SK-N-SH (cell line): Measurements from ENCODE around the gene CTTN. TPM values are rescaled to one million over a fixed set of nuclear protein-coding genes. Genes with fewer than 3 reads are reported as not detected.

Experiments
- CTCF ChIA-PET: fragments of 300-600, 350-600 bp; formaldehyde crosslinking; extraction: SDS; loops from one replicate; lab custom pipeline; 2021; lab: Yijun Ruan, JAX
- POLR2A ChIA-PET: fragments of 350-600 bp; sonication (Branson Sonifier 250); formaldehyde crosslinking; extraction: SDS; loops from one replicate; lab custom pipeline; 2020; ENCODE audit warnings: antibody characterized with exemption, inconsistent platforms; lab: Yijun Ruan, JAX
- DNase-seq: peaks from one replicate; pipeline ENCODE4 v3.0.0; 2012
- H2AFZ ChIP-seq: fragments of 200-600 bp; sonication (generic); 2 replicates; pipeline ENCODE4 v1.8.1; 2016; ENCODE audit warnings: antibody characterized with exemption, mild to moderate bottlenecking, low read depth
- H3F3A ChIP-seq: fragments of 200-600 bp; sonication (generic); replicated peaks from 2 replicates; pipeline ENCODE3; 2016; ENCODE audit warnings: antibody characterized with exemption, mild to moderate bottlenecking; ENCODE audit not compliant: insufficient read depth
- H3K27ac ChIP-seq, 2 experiments: fragments of 200-500 bp in 1 of 2; fragments of 200-600 bp in 1 of 2; sonication (Bioruptor generic) in 1 of 2; sonication (generic), shearing (Covaris generic) in 1 of 2; 2 replicates each; pipeline versions ENCODE4 v1.5.1 to v1.6.1; 2014 to 2016; ENCODE audit warnings: low read depth in 2 of 2, inconsistent platforms in 1 of 2, low read length in 1 of 2, mild to moderate bottlenecking in 1 of 2, mixed read lengths in 1 of 2
- H3K27me3 ChIP-seq: fragments of 200-600 bp; sonication (generic), shearing (Covaris generic); 2 replicates; pipeline ENCODE4 v1.6.1; 2016; ENCODE audit warnings: mixed run types; ENCODE audit not compliant: insufficient read depth
- H3K36me3 ChIP-seq, 2 experiments: fragments of 200-500 bp in 1 of 2; fragments of 200-600 bp in 1 of 2; sonication (Bioruptor generic) in 1 of 2; sonication (generic) in 1 of 2; replicated peaks in 1 of 2; 2 replicates each; pipeline versions ENCODE3 to v1.5.1; 2014 to 2016; ENCODE audit warnings: low read length in 1 of 2, mild to moderate bottlenecking in 1 of 2; ENCODE audit not compliant: insufficient read depth in 2 of 2, control insufficient read depth in 1 of 2
- H3K4me1 ChIP-seq, 2 experiments: fragments of 200-500 bp in 1 of 2; fragments of 200-600 bp in 1 of 2; sonication (Bioruptor generic) in 1 of 2; sonication (generic), shearing (Covaris generic) in 1 of 2; 2 replicates each; pipeline versions ENCODE4 v1.5.1 to v1.6.1; 2014 to 2016; ENCODE audit warnings: low read depth in 1 of 2, low read length in 1 of 2, mixed run types in 1 of 2; ENCODE audit not compliant: insufficient read depth in 2 of 2, control insufficient read depth in 1 of 2
- H3K4me2 ChIP-seq: fragments of 200-600 bp; sonication (generic), shearing (Covaris generic); 2 replicates; pipeline ENCODE4 v1.6.1; 2017; ENCODE audit warnings: mixed run types
- H3K4me3 ChIP-seq, 2 experiments: fragments of 200-500 bp in 1 of 2; fragments of 200-600 bp in 1 of 2; sonication (Bioruptor generic) in 1 of 2; sonication (generic), shearing (Covaris generic) in 1 of 2; 2 replicates each; pipeline versions ENCODE4 v1.5.1 to v1.8.1; 2014 to 2016; ENCODE audit warnings: low read depth in 2 of 2, inconsistent platforms in 1 of 2, low read length in 1 of 2, mild to moderate bottlenecking in 1 of 2, mixed read lengths in 1 of 2, moderate library complexity in 1 of 2
- H3K79me2 ChIP-seq: fragments of 200-600 bp; sonication (generic); 2 replicates; pipeline ENCODE4 v1.8.1; 2017; ENCODE audit warnings: mild to moderate bottlenecking; ENCODE audit not compliant: insufficient read depth
- H3K9ac ChIP-seq: fragments of 200-600 bp; sonication (generic); 2 replicates; pipeline ENCODE4 v1.6.1; 2017; ENCODE audit warnings: mixed run types
- H3K9me2 ChIP-seq: fragments of 200-600 bp; sonication (generic); 2 replicates; pipeline ENCODE4 v1.6.1; 2017; ENCODE audit warnings: mixed run types
- H3K9me3 ChIP-seq: fragments of 200-600 bp; sonication (generic); 2 replicates; pipeline ENCODE4 v1.6.1; 2017; ENCODE audit warnings: mixed run types, mild to moderate bottlenecking, moderate library complexity
- H4K20me1 ChIP-seq: fragments of 200-600 bp; sonication (generic); 2 replicates; pipeline ENCODE4 v1.6.1; 2017; ENCODE audit warnings: mild to moderate bottlenecking, mixed run types; ENCODE audit not compliant: insufficient read depth
- ELF1 ChIP-seq: IDR thresholded peaks from 2 replicates; pipeline ENCODE4 v1.4.0; 2012
- EZH2phosphoT487 ChIP-seq: fragments of 200-600 bp; sonication (generic); IDR thresholded peaks from 2 replicates; pipeline ENCODE4 v1.6.1; 2017; ENCODE audit warnings: low read depth, mixed run types, mild to moderate bottlenecking, antibody characterized with exemption, moderate library complexity, borderline replicate concordance
- FOXM1 ChIP-seq: IDR thresholded peaks from 2 replicates; pipeline ENCODE4 v1.4.0; 2012; ENCODE audit warnings: low read depth, mild to moderate bottlenecking
- JUND ChIP-seq: IDR thresholded peaks from 2 replicates; pipeline ENCODE4 v1.4.0; 2012
- SIN3A ChIP-seq: IDR thresholded peaks from 2 replicates; pipeline ENCODE4 v1.6.1; 2012; ENCODE audit warnings: low read depth, mild to moderate bottlenecking, low read length, moderate library complexity, borderline replicate concordance
- TAF1 ChIP-seq: IDR thresholded peaks from 2 replicates; pipeline ENCODE4 v1.6.1; 2012; ENCODE audit warnings: low read depth, mild to moderate bottlenecking, low read length, moderate library complexity, borderline replicate concordance
- TCF12 ChIP-seq: IDR thresholded peaks from 2 replicates; pipeline ENCODE4 v1.4.0; 2012
- WGBS: methylation state at CpG from one replicate; pipeline ENCODE4 v1.1.6; 2017; ENCODE audit warnings: low lambda C conversion rate; 5-methylcytosine and 5-hydroxymethylcytosine counted together
- polyA plus RNA-seq, 3 experiments: library from polyadenylated mRNA; depleted of rRNA; stranded (reverse); fragments of >200 nt; gene quantifications; 2 replicates each; pipeline ENCODE4 v1.2.3, GENCODE V29; 2012
- TF ChIP-seq, protein P1 (sequence below): IDR thresholded peaks from 2 replicates; pipeline ENCODE4 v1.4.0; 2012; ENCODE audit warnings: low read depth, borderline replicate concordance
- TF ChIP-seq, protein P2 (sequence below): IDR thresholded peaks from 2 replicates; pipeline ENCODE4 v1.4.0; 2012; ENCODE audit warnings: low read depth, borderline replicate concordance
- TF ChIP-seq, protein P3 (sequence below): fragments of 200-600 bp; sonication (generic); IDR thresholded peaks from 2 replicates; pipeline ENCODE4 v1.6.1; 2017; ENCODE audit warnings: antibody characterized with exemption, mild to moderate bottlenecking, moderate library complexity
- TF ChIP-seq, protein P4 (sequence below): fragments of 150-350 bp; IDR thresholded peaks from 2 replicates; pipeline ENCODE4 v1.6.1; 2017; ENCODE audit warnings: antibody characterized with exemption, low read length, low read depth, borderline replicate concordance

CTTN gene
- polyA plus RNA-seq, 1 of the 3 experiments (the other 2 are of a cell fraction) = 243 TPM

DNA sequence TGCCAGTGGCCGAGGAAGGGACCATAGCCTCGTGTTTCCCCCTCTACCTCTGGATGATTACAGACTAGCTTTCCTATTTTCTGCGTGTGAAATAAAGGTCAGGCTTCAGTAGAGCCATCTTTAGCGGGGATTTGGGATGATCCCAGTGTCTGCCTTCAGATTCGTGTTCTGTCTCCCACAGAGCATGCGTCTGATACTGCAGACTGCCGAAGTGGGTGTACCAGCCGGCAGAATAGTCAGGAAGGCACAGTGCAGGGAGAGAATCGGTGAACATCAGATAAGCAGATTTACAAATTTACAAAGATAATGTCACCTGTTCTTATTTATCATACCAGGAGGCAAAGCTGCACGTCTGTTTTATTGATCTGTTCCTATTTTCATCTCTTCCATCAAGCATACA lies 11.1 kb downstream of the CTTN start (continued):
- TF ChIP-seq, protein P1, sequence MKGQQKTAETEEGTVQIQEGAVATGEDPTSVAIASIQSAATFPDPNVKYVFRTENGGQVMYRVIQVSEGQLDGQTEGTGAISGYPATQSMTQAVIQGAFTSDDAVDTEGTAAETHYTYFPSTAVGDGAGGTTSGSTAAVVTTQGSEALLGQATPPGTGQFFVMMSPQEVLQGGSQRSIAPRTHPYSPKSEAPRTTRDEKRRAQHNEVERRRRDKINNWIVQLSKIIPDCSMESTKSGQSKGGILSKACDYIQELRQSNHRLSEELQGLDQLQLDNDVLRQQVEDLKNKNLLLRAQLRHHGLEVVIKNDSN = no peak

DNA sequence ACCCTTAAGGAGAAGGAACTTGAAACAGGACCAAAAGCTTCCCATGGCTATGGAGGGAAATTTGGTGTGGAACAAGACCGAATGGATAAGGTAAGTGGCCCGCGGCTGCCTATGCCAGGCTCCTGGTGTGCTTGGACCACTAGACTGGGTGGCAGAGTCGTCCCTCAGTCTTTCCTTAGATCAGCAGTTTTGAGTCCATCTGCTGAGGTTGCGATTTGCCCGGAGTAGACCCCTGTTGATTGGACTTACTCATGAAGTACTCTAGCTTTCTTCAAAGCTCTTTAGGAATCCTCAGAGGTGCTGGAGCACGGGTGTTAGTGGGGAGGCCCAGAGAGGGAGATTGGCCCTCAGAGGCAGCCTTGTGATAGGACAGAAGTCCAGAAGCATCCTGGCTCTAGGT lies 11.5 kb downstream of the CTTN start:
- no peak overlapping the region for H3K4me2 ChIP-seq
- H3K27me3 ChIP-seq = no peaks in the 10 kb centered on the region
- H3K27ac ChIP-seq = no peak overlapping the region
- no peaks in the 10 kb centered on the region for H3K4me1 ChIP-seq
- peaks cover 7% of the 10 kb centered on the region for H3F3A ChIP-seq
- ChIA-PET CTCF (no interaction called here), POLR2A (no interaction called here)
- 90% methylated on average over 7 of the region's 7 CpGs for WGBS
- H3K9me2 ChIP-seq = no peaks in the 10 kb centered on the region
- DNase-seq = no peak
- peaks cover 63% of the 10 kb centered on the region for H4K20me1 ChIP-seq
- H3K79me2 ChIP-seq = peaks cover 91% of the 10 kb centered on the region
- no peak for TF ChIP-seq JUND
- no peak for TF ChIP-seq TCF12
- TF ChIP-seq, protein P2, sequence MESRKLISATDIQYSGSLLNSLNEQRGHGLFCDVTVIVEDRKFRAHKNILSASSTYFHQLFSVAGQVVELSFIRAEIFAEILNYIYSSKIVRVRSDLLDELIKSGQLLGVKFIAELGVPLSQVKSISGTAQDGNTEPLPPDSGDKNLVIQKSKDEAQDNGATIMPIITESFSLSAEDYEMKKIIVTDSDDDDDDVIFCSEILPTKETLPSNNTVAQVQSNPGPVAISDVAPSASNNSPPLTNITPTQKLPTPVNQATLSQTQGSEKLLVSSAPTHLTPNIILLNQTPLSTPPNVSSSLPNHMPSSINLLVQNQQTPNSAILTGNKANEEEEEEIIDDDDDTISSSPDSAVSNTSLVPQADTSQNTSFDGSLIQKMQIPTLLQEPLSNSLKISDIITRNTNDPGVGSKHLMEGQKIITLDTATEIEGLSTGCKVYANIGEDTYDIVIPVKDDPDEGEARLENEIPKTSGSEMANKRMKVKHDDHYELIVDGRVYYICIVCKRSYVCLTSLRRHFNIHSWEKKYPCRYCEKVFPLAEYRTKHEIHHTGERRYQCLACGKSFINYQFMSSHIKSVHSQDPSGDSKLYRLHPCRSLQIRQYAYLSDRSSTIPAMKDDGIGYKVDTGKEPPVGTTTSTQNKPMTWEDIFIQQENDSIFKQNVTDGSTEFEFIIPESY = no peak
- TF ChIP-seq FOXM1 = no peak
- no peak for TF ChIP-seq ELF1
- TF ChIP-seq, protein P3, sequence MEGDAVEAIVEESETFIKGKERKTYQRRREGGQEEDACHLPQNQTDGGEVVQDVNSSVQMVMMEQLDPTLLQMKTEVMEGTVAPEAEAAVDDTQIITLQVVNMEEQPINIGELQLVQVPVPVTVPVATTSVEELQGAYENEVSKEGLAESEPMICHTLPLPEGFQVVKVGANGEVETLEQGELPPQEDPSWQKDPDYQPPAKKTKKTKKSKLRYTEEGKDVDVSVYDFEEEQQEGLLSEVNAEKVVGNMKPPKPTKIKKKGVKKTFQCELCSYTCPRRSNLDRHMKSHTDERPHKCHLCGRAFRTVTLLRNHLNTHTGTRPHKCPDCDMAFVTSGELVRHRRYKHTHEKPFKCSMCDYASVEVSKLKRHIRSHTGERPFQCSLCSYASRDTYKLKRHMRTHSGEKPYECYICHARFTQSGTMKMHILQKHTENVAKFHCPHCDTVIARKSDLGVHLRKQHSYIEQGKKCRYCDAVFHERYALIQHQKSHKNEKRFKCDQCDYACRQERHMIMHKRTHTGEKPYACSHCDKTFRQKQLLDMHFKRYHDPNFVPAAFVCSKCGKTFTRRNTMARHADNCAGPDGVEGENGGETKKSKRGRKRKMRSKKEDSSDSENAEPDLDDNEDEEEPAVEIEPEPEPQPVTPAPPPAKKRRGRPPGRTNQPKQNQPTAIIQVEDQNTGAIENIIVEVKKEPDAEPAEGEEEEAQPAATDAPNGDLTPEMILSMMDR = no peak
- TF ChIP-seq SIN3A = no peak
- no peak for TF ChIP-seq EZH2phosphoT487
- TF ChIP-seq TAF1 = no peak
- TF ChIP-seq, protein P4, sequence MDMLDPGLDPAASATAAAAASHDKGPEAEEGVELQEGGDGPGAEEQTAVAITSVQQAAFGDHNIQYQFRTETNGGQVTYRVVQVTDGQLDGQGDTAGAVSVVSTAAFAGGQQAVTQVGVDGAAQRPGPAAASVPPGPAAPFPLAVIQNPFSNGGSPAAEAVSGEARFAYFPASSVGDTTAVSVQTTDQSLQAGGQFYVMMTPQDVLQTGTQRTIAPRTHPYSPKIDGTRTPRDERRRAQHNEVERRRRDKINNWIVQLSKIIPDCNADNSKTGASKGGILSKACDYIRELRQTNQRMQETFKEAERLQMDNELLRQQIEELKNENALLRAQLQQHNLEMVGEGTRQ = no peak
- H3K4me3 ChIP-seq = no peak overlapping the region
- peaks cover 61 to 92% of the 10 kb centered on the region in 2 experiments for H3K36me3 ChIP-seq
- H3K9me3 ChIP-seq = no peaks in the 10 kb centered on the region
- H2AFZ ChIP-seq = no peak overlapping the region
- no peak overlapping the region for H3K9ac ChIP-seq
